NCI-H187 (cell line): ENCODE results near the gene MCM3.

Experiments
- DNase-seq, 2 experiments: peaks; one replicate each; lab custom pipeline; 2025; lab: John Stamatoyannopoulos, UW

Gene MCM3

DNA sequence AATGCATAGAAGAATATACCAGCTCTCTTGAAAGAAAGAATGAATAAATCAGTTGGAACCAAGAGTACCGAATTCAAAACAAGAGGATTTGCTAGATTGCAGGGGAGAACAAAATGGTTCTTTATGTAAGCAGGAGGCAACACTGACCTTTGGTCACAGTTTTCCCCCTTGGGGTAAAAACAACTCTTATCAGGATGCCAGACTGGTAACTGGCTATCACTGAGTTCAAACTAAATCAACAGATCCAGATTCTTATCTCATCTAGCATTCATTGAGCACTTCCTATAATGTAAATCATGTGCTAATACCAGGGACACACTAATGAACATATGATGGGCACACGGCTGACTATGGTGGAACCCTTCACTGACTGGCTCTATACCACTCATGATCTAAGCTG is 35.5 kb downstream of the MCM3 start:
- DNase-seq = no peak

DNA sequence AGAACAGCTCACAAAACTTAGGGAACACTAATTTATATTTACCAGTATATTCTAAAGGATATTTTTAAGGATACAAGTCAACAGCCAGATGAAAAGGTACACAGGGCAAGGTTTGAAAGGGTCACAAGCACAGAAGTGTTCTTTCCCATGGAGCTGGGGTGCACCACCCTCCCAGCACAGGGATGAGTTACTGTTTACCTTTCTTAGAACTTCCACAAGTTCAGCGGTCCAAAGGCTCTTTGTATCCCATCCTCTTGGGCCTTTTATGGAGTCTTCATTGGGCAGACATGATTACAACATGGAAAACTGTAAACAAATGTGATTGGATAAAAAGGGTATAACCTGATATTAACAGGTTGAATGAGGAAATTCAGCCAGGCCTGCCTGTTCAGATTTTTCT is 39.1 kb downstream of the MCM3 start:
- no peak for DNase-seq

- no peak for DNase-seq
These were observed 40.1 kb downstream of the MCM3 start, which contains the start of gene IL17F for GRCh38 chr6:52244400-52244799. TSS of gene IL17F (minus strand) at chr6:52244500. CDS start at chr6:52244429, 71 bp downstream.

GRCh38 chr6:52243282-52243893 is 41.2 kb downstream of the MCM3 start:
- DNase-seq = no peak

GRCh38 chr6:52241819-52242218 is 42.7 kb downstream of the MCM3 start:
- DNase-seq = no peak

- DNase-seq = no peak
These were observed 50.3 kb downstream of the MCM3 start for GRCh38 chr6:52233975-52234823.

DNA sequence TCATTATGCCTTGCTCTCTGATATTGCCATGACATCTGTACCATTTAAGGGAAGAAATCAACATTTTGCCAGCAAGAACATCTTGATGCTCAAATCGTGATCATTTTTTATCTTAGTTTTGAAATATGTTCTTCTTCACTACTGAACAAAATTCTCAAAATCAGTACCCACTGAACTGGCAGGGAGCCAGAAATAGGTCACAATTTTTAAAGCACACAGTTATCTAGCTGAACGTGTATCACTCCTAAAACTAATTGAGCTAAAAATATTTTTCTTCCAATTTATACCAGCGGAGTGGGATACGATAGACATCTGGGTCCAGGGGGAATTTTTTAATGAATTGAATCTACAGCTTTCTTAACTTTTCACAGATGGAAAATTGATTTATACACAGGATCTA is 51.5 kb downstream of the MCM3 start:
- no peak for DNase-seq

GRCh38 chr6:52231406-52232127 is 53.0 kb downstream of the MCM3 start:
- DNase-seq = peak in 1 of 2 experiments; percentile 24

DNA sequence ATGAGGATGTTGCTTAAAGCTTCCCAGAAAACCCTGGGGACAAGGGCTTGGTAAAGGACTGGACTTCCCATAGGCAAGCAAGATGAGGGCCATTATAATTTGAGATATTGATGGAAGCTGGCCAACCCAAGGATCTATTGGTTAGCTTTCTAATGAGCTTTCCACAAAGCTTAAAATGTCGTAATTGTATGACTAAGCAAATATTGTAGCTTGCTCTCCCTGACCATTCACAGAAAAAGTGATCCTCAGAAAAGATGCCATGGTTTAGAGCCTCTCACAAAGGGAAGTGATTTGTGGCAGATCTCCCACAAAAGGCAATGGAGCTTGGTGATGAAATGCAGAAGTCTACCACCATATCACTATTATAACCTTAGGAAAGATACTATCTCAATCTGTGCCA is 53.9 kb downstream of the MCM3 start:
- DNase-seq = no peak

- no peak for DNase-seq
These were observed 57.0 kb downstream of the MCM3 start for GRCh38 chr6:52227495-52227894.

- no peak for DNase-seq
These were observed 63.2 kb downstream of the MCM3 start for GRCh38 chr6:52221302-52221701.

GRCh38 chr6:52217761-52218160 is 66.8 kb downstream of the MCM3 start:
- DNase-seq = no peak

GRCh38 chr6:52216932-52217575 is 67.5 kb downstream of the MCM3 start:
- no peak for DNase-seq

- no peak for DNase-seq
These were observed 68.8 kb downstream of the MCM3 start for GRCh38 chr6:52215787-52216186.
